Measurements from ENCODE around the gene NLGN3.

The NLGN3 gene

GRCh38 chrX:71111921-71112431, 32.7 kb upstream of the NLGN3 start:
- in situ Hi-C loops (cut with HindIII; ENCODE audit: low pct_ligation_motif_present, low pct_unique_long_range_greater_than_20kb, low sequenced_read_pairs): no loop called here
- DNase-seq: no peak

GRCh38 chrX:71117358-71117757, 27.3 kb upstream of the NLGN3 start:
- no peak for DNase-seq
- in situ Hi-C loops (cut with HindIII; ENCODE audit: low pct_ligation_motif_present, low pct_unique_long_range_greater_than_20kb, low sequenced_read_pairs): no loop called here

- peak; percentile 68 for DNase-seq
- in situ Hi-C loops (cut with HindIII; ENCODE audit: low pct_ligation_motif_present, low pct_unique_long_range_greater_than_20kb, low sequenced_read_pairs): no loop called here
These were observed 26.3 kb upstream of the NLGN3 start, which contains the start of gene MED12 for GRCh38 chrX:71118032-71118984. MED12 (plus strand) TSS chrX:71118596; CDS start chrX:71118755, 159 bp downstream.

GRCh38 chrX:71118985-71119535, 25.6 kb upstream of the NLGN3 start:
- in situ Hi-C loops (cut with HindIII; ENCODE audit: low pct_ligation_motif_present, low pct_unique_long_range_greater_than_20kb, low sequenced_read_pairs): no loop called here
- no peak for DNase-seq

GRCh38 chrX:71128166-71128833, 16.3 kb upstream of the NLGN3 start:
- no peak for DNase-seq
- in situ Hi-C loops (cut with HindIII; ENCODE audit: low pct_ligation_motif_present, low pct_unique_long_range_greater_than_20kb, low sequenced_read_pairs): no loop called here

GRCh38 chrX:71128915-71129765, 15.5 kb upstream of the NLGN3 start:
- in situ Hi-C loops (cut with HindIII; ENCODE audit: low pct_ligation_motif_present, low pct_unique_long_range_greater_than_20kb, low sequenced_read_pairs): no loop called here
- DNase-seq: peak; percentile 37

GRCh38 chrX:71131510-71131909, 13.1 kb upstream of the NLGN3 start:
- DNase-seq: no peak
- in situ Hi-C loops (cut with HindIII; ENCODE audit: low pct_ligation_motif_present, low pct_unique_long_range_greater_than_20kb, low sequenced_read_pairs): no loop called here

GRCh38 chrX:71140440-71140839, 4.2 kb upstream of the NLGN3 start:
- in situ Hi-C loops (cut with HindIII; ENCODE audit: low pct_ligation_motif_present, low pct_unique_long_range_greater_than_20kb, low sequenced_read_pairs): no loop called here
- no peak for DNase-seq

- no peak for DNase-seq
- in situ Hi-C loops (cut with HindIII; ENCODE audit: low pct_ligation_motif_present, low pct_unique_long_range_greater_than_20kb, low sequenced_read_pairs): no loop called here
These were observed 1.1 kb upstream of the NLGN3 start for GRCh38 chrX:71143508-71143907.

- no peak for DNase-seq
- in situ Hi-C loops (cut with HindIII; ENCODE audit: low pct_ligation_motif_present, low pct_unique_long_range_greater_than_20kb, low sequenced_read_pairs): no loop called here
These were observed 3.0 kb downstream of the NLGN3 start for GRCh38 chrX:71147496-71148277.

GRCh38 chrX:71148278-71148663, 3.6 kb downstream of the NLGN3 start:
- DNase-seq: no peak
- in situ Hi-C loops (cut with HindIII; ENCODE audit: low pct_ligation_motif_present, low pct_unique_long_range_greater_than_20kb, low sequenced_read_pairs): no loop called here

GRCh38 chrX:71151366-71151765, 6.7 kb downstream of the NLGN3 start:
- no peak for DNase-seq
- in situ Hi-C loops (cut with HindIII; ENCODE audit: low pct_ligation_motif_present, low pct_unique_long_range_greater_than_20kb, low sequenced_read_pairs): no loop called here

GRCh38 chrX:71154196-71154595, 9.6 kb downstream of the NLGN3 start:
- DNase-seq: no peak
- in situ Hi-C loops (cut with HindIII; ENCODE audit: low pct_ligation_motif_present, low pct_unique_long_range_greater_than_20kb, low sequenced_read_pairs): no loop called here

- in situ Hi-C loops (cut with HindIII; ENCODE audit: low pct_ligation_motif_present, low pct_unique_long_range_greater_than_20kb, low sequenced_read_pairs): no loop called here
- no peak for DNase-seq
These were observed 10.0 kb downstream of the NLGN3 start for GRCh38 chrX:71154641-71155040.

GRCh38 chrX:71158603-71159002, 14.0 kb downstream of the NLGN3 start:
- no peak for DNase-seq
- in situ Hi-C loops (cut with HindIII; ENCODE audit: low pct_ligation_motif_present, low pct_unique_long_range_greater_than_20kb, low sequenced_read_pairs): no loop called here

GRCh38 chrX:71159335-71159734, 14.7 kb downstream of the NLGN3 start:
- no peak for DNase-seq
- in situ Hi-C loops (cut with HindIII; ENCODE audit: low pct_ligation_motif_present, low pct_unique_long_range_greater_than_20kb, low sequenced_read_pairs): no loop called here

- in situ Hi-C loops (cut with HindIII; ENCODE audit: low pct_ligation_motif_present, low pct_unique_long_range_greater_than_20kb, low sequenced_read_pairs): no loop called here
- DNase-seq: no peak
These were observed 15.8 kb downstream of the NLGN3 start for GRCh38 chrX:71160475-71160874.

GRCh38 chrX:71162981-71163380, 18.3 kb downstream of the NLGN3 start:
- in situ Hi-C loops (cut with HindIII; ENCODE audit: low pct_ligation_motif_present, low pct_unique_long_range_greater_than_20kb, low sequenced_read_pairs): no loop called here
- DNase-seq: no peak

All from ACHN (cell line).